ENCODE measurements around the gene GLTP.
"Not testable (repeated sequence)": the region's sequence is repeated elsewhere in the genome, so short reads cannot be mapped to it uniquely, and the experiment has no call there.

The GLTP gene

GRCh38 chr12:109878247-109878625, 2.1 kb downstream of the GLTP start:
- DNase-seq (ENCODE audit: low read depth in 2 of 2), result no peak

DNA sequence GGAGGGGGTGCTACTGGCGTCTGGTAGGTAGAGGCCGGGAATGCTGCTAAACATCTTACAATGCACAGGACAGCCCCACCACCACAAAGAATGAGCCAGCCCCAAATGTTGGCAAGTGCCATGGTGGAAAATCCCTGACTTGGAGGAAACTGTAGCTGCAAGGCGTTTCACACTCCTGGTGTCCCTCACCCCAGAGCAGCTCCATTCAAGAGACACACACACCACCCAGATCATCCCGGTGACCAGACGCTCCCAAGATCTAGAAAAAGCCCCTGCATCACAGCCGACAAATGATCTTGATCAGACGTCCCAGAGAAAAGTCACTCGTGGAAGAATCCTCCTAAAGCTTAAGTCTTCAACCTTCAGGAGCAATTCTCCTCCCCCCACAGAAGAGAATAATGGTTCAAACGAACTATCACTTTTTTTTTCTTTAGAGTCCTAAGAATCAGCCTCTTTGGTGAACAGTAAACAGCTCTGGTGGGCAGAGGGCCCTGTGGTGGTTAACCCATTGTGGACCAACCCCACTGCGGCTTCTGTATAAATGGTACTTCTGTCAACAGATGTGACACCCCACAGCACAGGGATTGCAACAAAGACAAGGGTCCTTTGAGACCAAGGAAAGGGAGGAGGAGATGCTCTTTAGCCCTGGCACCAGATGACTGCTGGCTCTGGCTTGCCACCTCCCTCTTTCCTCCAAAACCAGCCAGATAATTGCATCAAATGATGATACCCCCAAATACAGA, 2.7 kb downstream of the GLTP start:
- DNase-seq (ENCODE audit: low read depth in 2 of 2), result no peak

DNA sequence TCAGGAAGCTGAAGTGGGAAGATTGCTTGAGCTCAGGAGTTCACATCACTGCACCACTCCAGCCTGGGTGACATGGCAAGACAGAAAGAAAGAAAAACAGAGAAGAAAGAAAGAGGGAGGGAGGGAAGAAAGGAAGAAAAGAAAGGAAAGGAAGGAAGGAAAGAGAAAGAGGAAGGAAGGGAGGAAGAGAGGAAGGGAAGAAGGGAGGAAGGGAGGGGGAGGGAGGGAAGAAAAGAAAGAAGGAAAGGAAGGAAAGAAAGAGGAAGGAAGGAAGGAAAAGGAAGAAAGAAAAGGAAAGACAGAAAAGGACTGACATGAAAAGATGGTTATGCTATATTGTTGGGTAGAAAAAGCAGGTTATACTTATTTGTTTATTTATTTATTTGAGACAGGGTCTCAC, 3.9 kb downstream of the GLTP start:
- no peak for DNase-seq (ENCODE audit: low read depth in 2 of 2)

GRCh38 chr12:109875572-109876131, 4.7 kb downstream of the GLTP start:
- no peak for DNase-seq (ENCODE audit: low read depth in 2 of 2)

DNA sequence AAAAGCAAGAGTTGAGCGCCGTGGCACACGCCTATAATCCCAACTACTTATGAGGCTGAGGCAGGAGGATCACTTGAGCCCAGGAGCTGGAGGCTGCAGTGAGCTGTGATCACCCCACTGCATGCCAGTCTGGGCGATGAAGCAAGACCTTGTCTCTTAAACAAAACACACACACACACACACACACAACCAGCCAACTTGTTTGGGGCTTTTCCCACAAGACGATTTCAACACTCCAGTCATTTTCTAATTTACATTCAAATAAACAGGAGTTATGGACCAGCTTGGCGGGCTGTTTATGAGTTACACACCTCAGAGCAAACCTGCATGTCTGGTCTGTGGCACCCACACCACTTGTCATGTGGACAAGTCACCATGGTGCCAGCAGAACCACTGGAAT, 6.7 kb downstream of the GLTP start:
- DNase-seq (ENCODE audit: low read depth in 2 of 2), result no peak

- DNase-seq (ENCODE audit: low read depth in 2 of 2), result no peak
Measured at GRCh38 chr12:109871668-109872314, 8.6 kb downstream of the GLTP start.

DNA sequence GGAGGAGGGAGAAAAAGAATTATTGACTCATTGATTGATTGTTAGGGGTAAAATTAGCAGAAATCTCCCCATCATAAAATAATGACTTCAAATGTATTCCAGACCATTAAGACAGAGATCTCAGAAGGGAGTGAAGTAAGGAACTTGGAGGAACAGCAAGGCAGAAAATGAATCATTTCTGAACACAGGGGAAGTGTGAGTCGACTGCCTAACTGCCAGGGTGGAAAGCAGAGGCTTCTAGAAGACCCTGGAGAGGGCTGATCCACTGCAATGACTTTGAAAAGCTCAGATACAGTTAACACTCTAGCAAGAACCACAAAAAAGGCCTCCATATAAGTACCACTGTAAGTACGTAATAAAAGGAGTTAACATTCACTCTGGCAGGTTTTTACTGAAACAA, 9.7 kb downstream of the GLTP start:
- DNase-seq (ENCODE audit: low read depth in 2 of 2), result no peak

- DNase-seq (ENCODE audit: low read depth in 2 of 2), result no peak
Measured at GRCh38 chr12:109868182-109869051, 11.9 kb downstream of the GLTP start.

- DNase-seq (ENCODE audit: low read depth in 2 of 2), result no peak
Measured at GRCh38 chr12:109864916-109865315, 15.4 kb downstream of the GLTP start.

DNA sequence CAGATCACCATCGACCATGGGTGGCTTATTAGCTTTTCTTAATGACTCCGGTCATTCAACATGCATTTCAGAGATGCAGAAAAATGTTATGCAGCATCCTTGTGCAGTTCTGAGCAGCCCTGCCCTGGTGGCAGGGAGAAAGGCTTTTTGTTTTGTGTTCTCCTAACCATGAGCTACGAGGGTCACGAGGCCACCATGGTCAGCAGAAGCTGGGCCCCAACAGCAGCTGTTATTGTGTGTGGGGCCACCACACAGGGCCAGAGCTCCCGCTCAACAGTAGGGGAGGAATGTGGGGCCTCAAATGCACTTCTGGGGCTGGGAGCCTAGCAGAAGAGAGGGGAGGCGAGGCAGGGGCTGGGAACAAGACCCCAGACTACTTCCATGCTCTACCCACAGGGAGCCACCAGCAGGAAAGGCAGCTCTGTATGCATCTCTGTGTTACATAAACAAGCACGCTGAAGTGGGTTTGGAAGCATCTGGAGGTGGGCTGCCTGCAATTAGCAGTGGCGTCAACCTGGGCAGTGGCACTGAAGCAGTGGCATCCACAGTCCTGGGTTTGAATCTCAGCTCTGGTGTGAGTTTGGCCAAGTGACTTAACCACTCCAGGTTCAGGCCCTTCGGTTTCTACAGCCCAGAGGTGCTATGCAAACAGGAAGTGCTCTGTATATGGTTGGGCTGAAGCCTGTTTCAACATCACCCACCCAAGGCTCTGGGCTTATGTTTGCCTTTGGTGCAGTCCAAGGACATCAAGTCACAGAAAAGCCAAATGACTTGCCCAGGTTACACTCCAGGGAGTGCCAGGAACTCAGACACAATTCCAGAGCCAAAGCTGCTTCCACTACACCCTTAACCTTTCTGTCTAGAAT, 16.3 kb downstream of the GLTP start:
- DNase-seq (ENCODE audit: low read depth in 2 of 2), result no peak

GRCh38 chr12:109862491-109862890, 17.9 kb downstream of the GLTP start:
- DNase-seq (ENCODE audit: low read depth in 2 of 2), result not testable (repeated sequence)

GRCh38 chr12:109861689-109862314, 18.5 kb downstream of the GLTP start:
- no peak for DNase-seq (ENCODE audit: low read depth in 2 of 2)

DNA sequence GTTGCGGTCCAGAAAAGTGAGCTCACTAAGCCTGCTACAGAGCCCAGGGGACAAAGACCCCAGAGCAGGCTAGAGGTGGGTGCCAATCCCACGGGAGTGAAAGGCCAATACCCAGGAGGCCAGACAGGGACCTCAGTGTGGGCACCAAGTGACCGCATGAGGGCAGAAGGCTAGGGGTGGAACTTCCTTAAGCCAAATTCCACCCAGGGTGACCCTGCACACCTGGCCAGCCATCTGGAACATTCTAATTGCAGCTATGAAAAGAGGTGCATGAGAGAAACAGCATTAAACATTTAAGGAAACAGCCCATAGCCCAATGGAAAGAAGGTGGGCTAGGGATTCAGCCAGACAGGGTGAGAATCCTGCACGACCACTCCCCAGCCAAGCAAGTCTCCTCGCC, 19.4 kb downstream of the GLTP start:
- no peak for DNase-seq (ENCODE audit: low read depth in 2 of 2)

DNA sequence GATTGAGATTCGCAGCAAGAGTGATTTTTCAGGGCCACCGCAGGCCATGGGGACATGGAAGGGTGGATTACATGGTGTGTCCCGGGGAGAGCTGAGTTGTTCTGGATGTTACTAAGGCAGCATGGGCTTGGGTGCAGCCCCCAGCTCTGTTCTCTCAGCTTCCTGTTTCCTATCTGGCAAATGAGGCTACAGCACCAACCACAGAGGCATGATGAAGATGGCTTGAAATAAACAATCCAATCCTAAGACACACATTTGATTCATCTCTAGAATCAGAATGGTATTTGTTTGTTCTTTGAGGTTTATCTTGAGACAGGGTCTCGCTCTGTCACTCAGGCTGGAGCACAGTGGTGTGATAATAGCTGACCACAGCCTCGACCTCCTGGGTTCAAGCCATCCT, 21.6 kb downstream of the GLTP start:
- DNase-seq (ENCODE audit: low read depth in 2 of 2), result no peak

- no peak for DNase-seq (ENCODE audit: low read depth in 2 of 2)
Measured at GRCh38 chr12:109857715-109858114, 22.6 kb downstream of the GLTP start.

GRCh38 chr12:109855377-109855776, 25.0 kb downstream of the GLTP start:
- no peak for DNase-seq (ENCODE audit: low read depth in 2 of 2)

DNA sequence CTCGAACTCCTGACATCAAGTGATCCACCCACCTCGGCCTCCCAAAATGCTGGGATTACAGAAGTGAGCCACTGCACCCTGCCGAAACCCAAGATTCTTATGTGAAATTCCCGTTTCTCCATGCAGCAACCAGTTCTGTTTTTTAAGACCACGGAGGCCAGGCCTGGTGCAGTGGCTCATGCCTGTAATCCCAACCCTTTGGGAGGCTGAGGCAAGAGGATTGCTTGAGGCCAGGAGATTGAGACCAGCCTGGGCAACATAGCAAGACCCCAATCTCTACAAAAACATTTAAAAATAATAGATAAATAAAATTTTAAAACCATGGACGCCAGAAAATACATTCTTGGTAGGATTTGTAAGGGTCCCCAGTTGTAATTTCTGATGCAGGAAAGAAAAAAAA, 29.8 kb downstream of the GLTP start:
- not testable (repeated sequence) for DNase-seq (ENCODE audit: low read depth in 2 of 2)

DNA sequence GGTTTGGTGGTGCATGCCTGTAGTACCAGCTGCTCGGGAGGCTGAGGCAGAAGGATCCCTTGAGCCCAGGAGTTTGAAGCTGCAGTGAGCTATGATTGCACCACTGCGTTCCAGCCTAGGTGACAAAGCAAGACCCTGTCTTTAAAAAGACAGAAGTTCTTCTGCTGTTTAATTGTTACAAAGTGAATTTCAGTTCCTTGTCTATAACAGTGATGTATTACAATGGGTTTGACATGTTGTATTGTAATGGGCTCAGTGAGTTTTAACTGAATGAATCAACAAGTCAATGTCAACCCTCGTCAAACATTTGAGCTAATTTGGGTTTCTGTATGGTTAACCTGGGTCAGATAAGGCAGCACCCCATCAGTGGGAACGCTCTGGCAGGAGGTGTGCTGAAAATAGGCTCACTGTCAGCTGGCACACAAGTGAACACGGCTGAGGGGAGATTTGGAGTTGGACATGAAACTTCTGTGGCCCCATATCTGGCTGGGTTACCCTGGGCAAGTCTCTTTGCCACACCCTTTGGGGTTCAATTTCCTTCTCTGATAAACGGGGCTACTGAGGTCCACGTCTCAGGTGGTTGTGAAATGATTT, 33.1 kb downstream of the GLTP start:
- no peak for DNase-seq (ENCODE audit: low read depth in 2 of 2)

- DNase-seq (ENCODE audit: low read depth in 2 of 2), result no peak
Measured at GRCh38 chr12:109845824-109846205, 34.5 kb downstream of the GLTP start.

- DNase-seq (ENCODE audit: low read depth in 2 of 2), result peak; percentile 35 to 43
Measured at GRCh38 chr12:109844983-109845823, 35.1 kb downstream of the GLTP start.

Measured in fibroblast of skin of left biceps (primary cell).